Osteocyte (in vitro differentiated cells): ENCODE data around the gene KAZN. TPM values are rescaled to one million over a fixed set of nuclear protein-coding genes. Genes with fewer than 3 reads are reported as not detected.

ENCODE experiments used
- DNase-seq: peaks from one replicate; pipeline ENCODE4 v3.0.0; 2021; ENCODE audit warnings: mixed read lengths; ENCODE audit not compliant: unreplicated experiment; ENCODE audit errors: extremely low spot score
- H3K27ac Mint-ChIP-seq: one replicate; pipeline ENCODE4 v1.8.0; 2021; ENCODE audit warnings: mild to moderate bottlenecking, mixed read lengths; ENCODE audit not compliant: unreplicated experiment
- H3K27me3 Mint-ChIP-seq: one replicate; pipeline ENCODE4 v1.8.0; 2021; ENCODE audit warnings: mixed read lengths; ENCODE audit not compliant: unreplicated experiment
- H3K36me3 Mint-ChIP-seq: one replicate; pipeline ENCODE4 v1.8.0; 2021; ENCODE audit warnings: mixed read lengths; ENCODE audit not compliant: unreplicated experiment
- H3K4me1 Mint-ChIP-seq: one replicate; pipeline ENCODE4 v1.8.0; 2021; ENCODE audit warnings: mixed read lengths; ENCODE audit not compliant: unreplicated experiment
- H3K4me3 Mint-ChIP-seq: one replicate; pipeline ENCODE4 v1.8.0; 2021; ENCODE audit warnings: mild to moderate bottlenecking, moderate library complexity, mixed read lengths; ENCODE audit not compliant: unreplicated experiment
- H3K9me3 Mint-ChIP-seq: one replicate; pipeline ENCODE4 v1.8.0; 2021; ENCODE audit warnings: mixed read lengths; ENCODE audit not compliant: unreplicated experiment
- total RNA-seq: library from RNA; stranded (reverse); gene quantifications from 2 replicates; pipeline ENCODE4 v1.2.1, GENCODE V29; 2021
- TF ChIP-seq, protein P1 (sequence below): fragments of 200-600 bp; sonication (generic); IDR thresholded peaks from 2 replicates; pipeline ENCODE4 v1.5.0; 2021; ENCODE audit warnings: antibody characterized with exemption, mild to moderate bottlenecking, moderate library complexity

The KAZN gene
- total RNA-seq, 1 donor from 2014 or later: 47.1 TPM

DNA sequence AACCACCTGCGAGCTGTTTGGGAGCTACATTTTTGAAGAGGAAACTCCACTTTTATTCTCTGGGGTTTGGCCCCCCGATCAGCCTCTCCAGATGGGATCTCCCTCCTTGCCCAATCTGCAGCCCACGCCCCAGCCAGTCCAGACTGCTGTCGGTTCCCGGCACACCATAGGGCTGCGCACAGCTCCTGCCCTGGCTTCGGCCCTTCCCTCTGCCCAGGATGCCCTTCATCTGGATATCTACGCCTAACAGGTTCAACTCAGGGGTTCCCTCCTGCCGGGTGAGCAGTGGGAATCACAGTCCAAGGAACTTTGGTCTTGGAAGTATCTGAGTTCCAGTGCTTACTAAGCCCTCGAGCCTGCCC, 135.3 kb downstream of the KAZN start:
- no peaks in the 10 kb centered on the region for H3K36me3 Mint-ChIP-seq

DNA sequence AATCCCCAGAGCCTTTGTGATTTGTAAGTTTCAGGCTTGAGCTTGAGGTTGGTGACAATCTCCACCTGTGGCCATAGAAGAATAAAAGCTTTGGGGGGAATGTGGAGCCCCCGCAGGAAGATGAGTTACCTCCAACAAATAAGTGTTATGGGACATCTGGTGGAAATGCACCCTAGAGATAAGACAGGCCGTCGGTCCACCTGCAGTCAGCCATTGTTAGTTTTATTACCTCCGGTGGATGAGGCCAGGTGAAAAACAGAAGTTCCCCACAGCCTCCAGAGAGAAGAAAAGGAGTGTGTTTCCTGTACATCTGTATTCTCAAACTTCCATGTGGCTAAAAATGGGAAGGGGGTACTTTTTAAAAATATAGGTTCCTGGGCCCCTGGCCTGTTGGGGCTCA, 137.4 kb downstream of the KAZN start:
- no peak for DNase-seq
- Mint-ChIP-seq H3K9me3 (no peaks in the 10 kb centered on the region), H3K36me3 (no peaks in the 10 kb centered on the region), H3K4me3 (no peak overlapping the region), H3K27ac (no peak overlapping the region), H3K27me3 (peaks cover 7% of the 10 kb centered on the region), H3K4me1 (peaks cover 16% of the 10 kb centered on the region)
- TF ChIP-seq, protein P1, sequence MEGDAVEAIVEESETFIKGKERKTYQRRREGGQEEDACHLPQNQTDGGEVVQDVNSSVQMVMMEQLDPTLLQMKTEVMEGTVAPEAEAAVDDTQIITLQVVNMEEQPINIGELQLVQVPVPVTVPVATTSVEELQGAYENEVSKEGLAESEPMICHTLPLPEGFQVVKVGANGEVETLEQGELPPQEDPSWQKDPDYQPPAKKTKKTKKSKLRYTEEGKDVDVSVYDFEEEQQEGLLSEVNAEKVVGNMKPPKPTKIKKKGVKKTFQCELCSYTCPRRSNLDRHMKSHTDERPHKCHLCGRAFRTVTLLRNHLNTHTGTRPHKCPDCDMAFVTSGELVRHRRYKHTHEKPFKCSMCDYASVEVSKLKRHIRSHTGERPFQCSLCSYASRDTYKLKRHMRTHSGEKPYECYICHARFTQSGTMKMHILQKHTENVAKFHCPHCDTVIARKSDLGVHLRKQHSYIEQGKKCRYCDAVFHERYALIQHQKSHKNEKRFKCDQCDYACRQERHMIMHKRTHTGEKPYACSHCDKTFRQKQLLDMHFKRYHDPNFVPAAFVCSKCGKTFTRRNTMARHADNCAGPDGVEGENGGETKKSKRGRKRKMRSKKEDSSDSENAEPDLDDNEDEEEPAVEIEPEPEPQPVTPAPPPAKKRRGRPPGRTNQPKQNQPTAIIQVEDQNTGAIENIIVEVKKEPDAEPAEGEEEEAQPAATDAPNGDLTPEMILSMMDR: no peak

More for the DNA sequence above, 135.3 kb downstream of the KAZN start:
- peaks cover 16% of the 10 kb centered on the region for H3K4me1 Mint-ChIP-seq
- TF ChIP-seq, protein P1: no peak
- H3K27me3 Mint-ChIP-seq: peaks cover 7% of the 10 kb centered on the region
- no peak overlapping the region for H3K27ac Mint-ChIP-seq
- H3K4me3 Mint-ChIP-seq: no peak overlapping the region
- H3K9me3 Mint-ChIP-seq: no peaks in the 10 kb centered on the region
- DNase-seq: no peak

DNA sequence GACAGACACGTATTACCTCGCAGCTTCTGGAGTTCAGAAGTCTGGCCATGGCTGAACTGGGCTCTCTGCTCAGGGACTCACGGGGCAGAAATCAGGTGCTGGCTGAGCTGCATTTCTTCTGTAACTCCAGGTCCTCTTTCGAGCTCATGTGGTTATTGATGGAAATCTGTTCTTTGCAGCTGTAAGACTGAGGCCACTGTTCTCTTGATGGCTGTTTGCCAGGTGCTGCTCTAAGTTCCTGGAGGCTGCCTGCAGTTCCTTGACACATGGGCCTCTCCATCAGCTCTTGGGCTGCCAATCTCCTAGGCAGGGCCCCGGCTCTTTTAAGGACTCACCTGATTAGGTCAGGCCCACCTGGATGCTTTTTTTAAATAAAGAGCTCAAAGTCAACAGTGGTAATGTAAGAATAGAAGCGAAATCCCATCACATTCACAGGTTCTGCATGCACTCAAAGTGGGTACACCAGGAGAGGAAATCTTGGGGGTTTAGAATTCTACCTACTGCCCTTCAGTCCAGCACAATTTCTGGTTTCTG, 139.1 kb downstream of the KAZN start:
- Mint-ChIP-seq H3K4me1 (peaks cover 19% of the 10 kb centered on the region), H3K4me3 (no peak overlapping the region)

DNA sequence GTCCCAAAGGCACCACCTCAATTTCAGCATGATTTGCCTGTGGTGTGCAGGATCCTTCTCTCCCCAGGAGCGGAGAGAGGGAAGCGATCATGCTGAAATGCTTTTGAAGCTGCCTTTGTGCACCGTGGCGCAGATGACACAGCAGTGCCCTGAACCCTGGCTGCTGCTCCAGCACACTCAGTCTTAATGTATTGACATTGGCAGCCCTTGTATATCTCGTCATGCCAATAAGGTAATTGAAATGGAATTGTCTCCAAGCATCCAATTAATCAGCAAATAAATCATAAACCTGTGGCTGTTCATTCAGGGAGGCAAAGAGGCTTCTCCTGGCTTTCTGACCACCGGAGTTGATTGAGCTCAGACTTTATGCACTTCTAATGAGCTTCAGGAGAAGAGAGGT, 139.8 kb downstream of the KAZN start:
- TF ChIP-seq, protein P1: no peak
- Mint-ChIP-seq H3K9me3 (no peaks in the 10 kb centered on the region), H3K4me1 (peaks cover 13% of the 10 kb centered on the region), H3K27ac (no peak overlapping the region), H3K36me3 (no peaks in the 10 kb centered on the region), H3K4me3 (no peak overlapping the region), H3K27me3 (peaks cover 7% of the 10 kb centered on the region)
- DNase-seq: no peak

More for the DNA sequence above, 139.1 kb downstream of the KAZN start:
- TF ChIP-seq, protein P1: no peak
- Mint-ChIP-seq H3K9me3 (no peaks in the 10 kb centered on the region), H3K27ac (no peak overlapping the region), H3K36me3 (no peaks in the 10 kb centered on the region), H3K27me3 (peaks cover 7% of the 10 kb centered on the region)
- no peak for DNase-seq

DNA sequence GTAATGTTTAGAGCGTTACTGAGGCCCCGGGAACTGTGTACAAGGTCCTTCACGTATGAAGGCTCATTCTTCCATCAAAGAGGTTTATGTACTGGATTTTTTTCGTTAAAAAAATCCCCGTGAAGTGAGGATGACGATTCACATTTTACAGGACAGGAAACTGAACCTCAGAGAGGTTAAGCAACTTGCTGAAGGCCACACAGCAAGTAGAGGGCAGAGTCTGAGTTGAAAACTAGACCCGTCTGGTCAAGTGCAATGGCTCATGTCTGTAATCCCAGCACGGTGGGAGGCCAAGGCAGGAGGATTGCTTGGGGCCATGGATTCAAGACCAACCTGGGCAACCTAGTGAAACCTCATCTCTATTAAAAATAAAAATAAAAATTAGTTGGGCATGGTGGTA, 140.2 kb downstream of the KAZN start:
- H3K27me3 Mint-ChIP-seq: peaks cover 7% of the 10 kb centered on the region
- no peak overlapping the region for H3K4me3 Mint-ChIP-seq
- DNase-seq: no peak
- TF ChIP-seq, protein P1: no peak
- H3K9me3 Mint-ChIP-seq: no peaks in the 10 kb centered on the region
- H3K4me1 Mint-ChIP-seq: peaks cover 11% of the 10 kb centered on the region
- no peak overlapping the region for H3K27ac Mint-ChIP-seq
- H3K36me3 Mint-ChIP-seq: no peaks in the 10 kb centered on the region
